Measurements from ENCODE around the gene BEX4. TPM values are rescaled to one million over a fixed set of nuclear protein-coding genes. Genes with fewer than 3 reads are reported as not detected.

The BEX4 gene
- total and polyA plus RNA-seq, 9 of the 15 experiments (the other 6 are each of a cell fraction or from before 2014, with no cell fraction given), result 74.6 to 399 (median 154) TPM

DNA sequence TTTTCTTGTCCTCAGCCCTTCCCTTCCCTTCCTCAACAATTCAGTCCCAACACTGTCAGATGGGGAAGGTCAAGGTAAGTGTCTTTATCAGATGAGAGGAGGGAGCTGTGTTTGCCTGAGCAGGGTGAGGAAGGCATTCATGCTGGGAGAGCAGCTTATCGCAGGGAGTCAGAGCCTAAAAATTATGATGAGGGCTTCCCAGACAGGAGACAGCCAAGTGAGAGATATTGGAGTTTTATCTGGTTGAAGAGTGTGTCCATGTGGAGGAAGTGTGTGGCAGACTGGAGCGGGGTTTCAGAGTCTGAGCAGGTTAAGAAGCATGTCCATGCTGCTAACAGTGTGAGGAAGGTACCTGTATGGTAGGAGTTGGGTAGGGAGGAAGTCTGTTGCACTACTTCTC is 18.4 kb downstream of the BEX4 start (continued):
- TF ChIP-seq ATF1 (CRISPR knock-in tag; IDR thresholded peaks at IDR 0.05) (no peak), ATF1 (tag; IDR thresholded peaks at IDR 0.05) (peak; percentile 34), LARP7 (IDR thresholded peaks at IDR 0.05) (no peak), CREM (IDR thresholded peaks at IDR 0.05; ENCODE audit: low read depth) (peak; percentile 58; the same call in 1 of the 2 replicates), DACH1 (IDR thresholded peaks at IDR 0.05; ENCODE audit: partially characterized antibody) (no peak), ZNF699 (CRISPR knock-in tag; IDR thresholded peaks at IDR 0.05; ENCODE audit: insufficient replicate concordance) (no peak), FIP1L1 (IDR thresholded peaks at IDR 0.05; ENCODE audit: low read depth, low read length, poor library complexity, severe bottlenecking) (no peak), TSC22D4 (tag; IDR thresholded peaks at IDR 0.05) (no peak), RBM14 (IDR thresholded peaks at IDR 0.05; ENCODE audit: borderline replicate concordance, insufficient read depth, low read depth, low read length) (no peak), XRCC5 (IDR thresholded peaks at IDR 0.05; ENCODE audit: low read depth, low read length) (no peak), ZNF134 (CRISPR knock-in tag; conservative IDR thresholded peaks at IDR 0.05) (no peak), SRSF9 (IDR thresholded peaks at IDR 0.05; ENCODE audit: borderline replicate concordance, low read depth, low read length) (no peak), ATF3 (IDR thresholded peaks at IDR 0.05) (no peak), ATF3 (CRISPR knock-in tag; conservative IDR thresholded peaks at IDR 0.05) (no peak), TGIF2 (CRISPR knock-in tag; IDR thresholded peaks at IDR 0.05) (no peak), BRCA1 (IDR thresholded peaks at IDR 0.05) (no peak), BRCA1 (CRISPR knock-in tag; IDR thresholded peaks at IDR 0.05) (no peak), NRF1 (conservative IDR thresholded peaks at IDR 0.05 in 1 of 2, IDR thresholded peaks at IDR 0.05 in 1 of 2) (no peak), ZNF354B (CRISPR knock-in tag; IDR thresholded peaks at IDR 0.05) (no peak), CBFA2T2 (conservative IDR thresholded peaks at IDR 0.05) (peak; percentile 94), HDAC1 (IDR thresholded peaks at IDR 0.05) (peak in 1 of 2 experiments; percentile 70; a peak in 2 of 4 replicates), RCOR1 (IDR thresholded peaks at IDR 0.05; ENCODE audit: borderline replicate concordance in 1 of 2, low read depth in 2 of 2, low read length in 2 of 2) (peak in 1 of 2 experiments; percentile 87; a peak in 2 of 4 replicates), MAFF (IDR thresholded peaks at IDR 0.05; ENCODE audit: low read length) (no peak), MBD2 (IDR thresholded peaks at IDR 0.05; ENCODE audit: borderline replicate concordance, low read depth) (peak; percentile 26; the same call in 1 of the 2 replicates), MCM7 (IDR thresholded peaks at IDR 0.05) (no peak), POLR2AphosphoS2 (IDR thresholded peaks at IDR 0.05; ENCODE audit: low read length) (no peak), EWSR1 (IDR thresholded peaks at IDR 0.05; ENCODE audit: borderline replicate concordance, low read depth, partially characterized antibody) (no peak), MCM5 (IDR thresholded peaks at IDR 0.05; ENCODE audit: low read depth) (no peak), ZNF408 (CRISPR knock-in tag; IDR thresholded peaks at IDR 0.05; ENCODE audit: low read depth) (no peak), ZNF778 (CRISPR knock-in tag; IDR thresholded peaks at IDR 0.05) (no peak), IFI16 (CRISPR knock-in tag; IDR thresholded peaks at IDR 0.05) (no peak), HES1 (IDR thresholded peaks at IDR 0.05; ENCODE audit: low read depth) (peak; percentile 65; the same call in 1 of the 2 replicates)
- TF ChIP-seq, protein P1, sequence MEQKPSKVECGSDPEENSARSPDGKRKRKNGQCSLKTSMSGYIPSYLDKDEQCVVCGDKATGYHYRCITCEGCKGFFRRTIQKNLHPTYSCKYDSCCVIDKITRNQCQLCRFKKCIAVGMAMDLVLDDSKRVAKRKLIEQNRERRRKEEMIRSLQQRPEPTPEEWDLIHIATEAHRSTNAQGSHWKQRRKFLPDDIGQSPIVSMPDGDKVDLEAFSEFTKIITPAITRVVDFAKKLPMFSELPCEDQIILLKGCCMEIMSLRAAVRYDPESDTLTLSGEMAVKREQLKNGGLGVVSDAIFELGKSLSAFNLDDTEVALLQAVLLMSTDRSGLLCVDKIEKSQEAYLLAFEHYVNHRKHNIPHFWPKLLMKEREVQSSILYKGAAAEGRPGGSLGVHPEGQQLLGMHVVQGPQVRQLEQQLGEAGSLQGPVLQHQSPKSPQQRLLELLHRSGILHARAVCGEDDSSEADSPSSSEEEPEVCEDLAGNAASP (IDR thresholded peaks at IDR 0.05), result no peak

All from K562 (cell line).